ENCODE results near the gene GNAL.

GNAL gene

DNA sequence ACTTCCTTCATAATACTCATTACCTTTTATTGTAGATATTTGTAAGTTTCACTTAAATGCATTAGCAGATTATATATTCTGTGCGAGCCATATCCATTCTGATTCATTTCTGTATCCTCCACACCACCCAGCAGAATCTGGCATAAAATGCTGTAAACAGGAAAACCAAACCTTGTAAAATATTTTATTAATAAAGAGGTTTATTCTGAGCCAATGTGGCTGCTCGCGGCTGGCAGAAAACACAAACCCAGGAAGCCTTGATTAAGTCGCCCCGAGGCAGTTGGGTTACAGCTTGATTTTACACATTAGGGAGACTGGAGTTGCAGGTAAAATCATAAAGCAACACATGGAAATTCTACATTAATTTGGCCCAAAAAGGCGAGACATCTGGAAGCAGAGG is 40.5 kb downstream of the GNAL start:
- DNase-seq = no peak

DNA sequence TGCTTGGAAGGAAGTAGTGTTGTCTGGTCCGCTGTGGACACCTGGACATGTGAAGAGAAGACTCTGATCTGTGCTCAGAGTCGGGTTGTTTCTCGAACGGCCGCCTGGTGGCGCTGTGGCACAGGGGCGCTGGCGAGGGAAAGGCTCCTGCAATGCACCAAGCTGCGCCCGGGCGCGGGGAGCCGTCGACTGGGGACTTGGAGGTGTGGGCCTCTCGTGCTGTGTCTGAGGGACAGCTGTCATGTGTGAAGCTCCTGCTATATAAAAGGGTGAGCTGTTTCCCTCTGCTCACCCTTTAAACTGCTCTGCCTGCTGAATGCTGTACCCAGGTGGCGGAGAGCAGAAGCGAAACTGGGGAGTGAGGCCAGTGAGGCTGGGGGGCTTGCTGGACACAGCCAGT is 44.0 kb downstream of the GNAL start:
- DNase-seq = peak; percentile 48

DNA sequence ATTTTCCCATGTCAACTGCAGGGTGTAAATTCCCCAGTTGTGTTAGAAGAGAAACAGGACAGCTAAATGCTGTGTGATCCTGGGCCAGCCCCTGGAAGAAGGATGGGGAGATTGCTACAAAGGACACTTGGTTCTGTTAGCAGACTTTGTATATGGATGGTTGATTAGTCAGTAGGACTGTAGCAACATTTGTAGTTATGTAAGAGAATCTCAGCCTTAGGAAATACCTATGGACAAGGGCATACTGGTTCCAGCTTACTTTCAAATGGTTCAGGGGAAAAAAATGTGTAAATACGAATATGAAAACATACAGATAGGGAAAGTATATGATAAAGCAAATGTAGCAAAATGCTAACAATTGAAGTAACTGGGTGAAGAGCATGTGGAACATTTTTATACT is 47.6 kb downstream of the GNAL start:
- DNase-seq = no peak

DNA sequence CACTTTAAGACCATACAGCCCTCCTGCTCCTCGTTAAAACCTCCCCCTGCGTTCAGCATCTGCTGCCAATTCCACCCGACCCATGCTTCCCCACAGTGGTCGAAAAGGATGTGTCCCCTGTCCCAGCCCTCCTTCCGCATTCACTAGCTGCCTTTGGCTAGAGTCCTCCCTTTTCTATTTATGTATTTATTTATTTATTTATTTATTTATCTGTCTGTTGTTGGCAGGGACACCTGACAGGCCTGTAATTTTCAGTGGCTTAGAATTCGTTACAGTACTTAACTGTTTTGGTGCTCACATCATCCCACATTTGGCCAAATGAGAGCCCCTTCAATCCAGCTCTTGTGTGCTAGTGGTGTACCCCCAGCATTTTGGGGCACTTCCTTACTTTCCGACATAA is 50.8 kb downstream of the GNAL start:
- no peak for DNase-seq

DNA sequence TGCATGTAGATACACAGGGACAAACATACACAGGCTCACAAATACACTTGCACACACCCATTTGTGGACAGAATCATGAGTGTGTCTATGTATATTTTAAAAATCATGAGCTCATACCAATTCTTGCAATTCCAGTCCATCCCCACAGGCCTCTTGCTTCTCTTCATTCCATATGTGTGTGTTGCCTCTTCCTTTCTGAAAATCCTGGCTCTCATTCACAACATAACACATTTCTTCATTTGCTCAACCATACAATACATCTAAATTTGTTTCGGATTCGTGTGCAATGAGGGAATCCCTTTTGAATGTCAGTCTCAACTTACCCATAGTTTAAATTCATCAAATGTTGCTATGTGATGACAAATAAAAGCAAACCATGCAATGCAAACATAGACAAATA is 51.4 kb downstream of the GNAL start:
- no peak for DNase-seq

DNA sequence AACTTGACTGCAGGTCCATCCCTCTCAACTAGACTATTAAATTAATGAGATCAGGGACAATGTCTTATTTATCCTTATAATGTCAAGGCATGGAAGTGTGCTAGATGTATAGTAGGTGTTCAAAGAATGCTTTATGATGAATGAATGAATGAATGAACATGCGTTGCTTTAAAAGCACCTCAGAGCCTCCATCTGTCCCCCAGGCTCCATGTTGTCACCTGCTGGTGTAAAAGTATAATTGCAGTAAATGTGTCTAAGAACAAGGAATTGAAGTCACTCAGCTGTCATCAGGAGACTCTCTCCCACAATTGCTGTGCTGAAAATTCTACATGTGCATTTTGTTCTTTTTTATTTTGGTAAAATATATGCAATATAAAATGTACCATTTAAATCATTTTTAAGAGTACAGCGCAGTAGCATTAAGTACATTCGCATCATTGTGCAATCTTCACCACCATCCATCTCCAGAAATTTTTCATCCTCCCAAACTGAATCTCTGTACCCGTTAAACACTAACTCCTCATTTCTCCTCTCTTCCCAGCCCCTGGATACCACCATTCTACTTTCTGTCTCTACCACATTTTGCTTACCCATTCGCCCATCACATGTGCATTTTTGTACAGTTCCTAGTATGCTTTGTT is 52.6 kb downstream of the GNAL start:
- no peak for DNase-seq

DNA sequence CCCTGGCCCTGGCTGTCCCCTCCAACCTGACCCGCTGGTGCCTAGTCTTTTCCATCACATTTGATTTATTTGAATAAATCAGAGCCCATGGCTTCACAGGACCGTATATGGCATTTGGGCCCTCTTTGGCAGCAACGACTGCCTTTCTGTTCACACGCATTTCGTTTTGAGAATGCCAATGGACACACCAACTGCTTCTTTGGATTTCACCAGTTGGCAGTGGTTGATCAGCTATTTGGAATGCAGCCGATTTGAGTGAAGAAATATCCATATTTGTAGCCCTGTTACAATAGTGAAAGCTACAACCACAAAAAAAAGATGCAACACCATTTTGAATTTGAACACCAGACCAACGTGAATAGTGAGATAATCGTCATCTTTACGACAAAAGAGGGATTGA is 56.5 kb downstream of the GNAL start:
- DNase-seq = no peak

DNA sequence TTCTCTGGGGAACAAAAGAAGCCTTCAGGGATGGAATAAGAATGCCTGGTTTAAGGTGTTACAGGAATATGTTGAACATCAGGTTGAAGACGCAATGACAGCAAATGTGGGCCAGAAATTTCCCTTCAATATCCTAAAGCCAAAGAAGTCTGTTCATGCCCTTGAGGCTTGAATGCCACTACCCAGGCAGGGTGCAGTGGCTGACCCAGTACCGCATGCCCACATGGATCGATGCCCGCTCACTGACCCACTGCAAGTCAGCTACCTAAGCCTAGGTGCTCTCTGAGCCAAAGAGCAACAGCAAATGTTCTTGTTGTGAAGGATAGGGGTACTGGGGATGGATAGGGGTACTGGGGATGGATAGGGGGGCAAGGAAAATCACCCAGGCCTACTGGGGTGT is 58.2 kb downstream of the GNAL start:
- DNase-seq = no peak

DNA sequence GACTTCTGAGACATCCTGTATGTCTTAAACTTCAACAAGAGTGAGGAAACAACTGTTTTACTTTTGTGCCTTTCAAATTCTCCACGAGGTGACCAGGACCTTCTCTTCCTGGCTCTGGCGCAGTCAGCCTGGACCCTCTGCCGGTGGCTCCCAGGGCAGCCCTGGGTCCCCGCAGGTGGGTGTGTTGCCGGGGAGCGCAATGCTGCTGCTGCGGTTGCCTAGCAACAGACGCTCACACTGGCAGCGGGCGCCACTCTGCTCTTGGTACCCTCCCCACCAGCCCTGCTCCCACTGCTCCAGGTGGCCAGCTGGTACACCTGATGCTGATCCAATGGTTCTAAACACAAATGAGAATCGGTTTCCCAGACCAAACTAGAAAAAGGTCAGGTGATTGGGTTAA is 58.7 kb downstream of the GNAL start:
- DNase-seq = no peak

DNA sequence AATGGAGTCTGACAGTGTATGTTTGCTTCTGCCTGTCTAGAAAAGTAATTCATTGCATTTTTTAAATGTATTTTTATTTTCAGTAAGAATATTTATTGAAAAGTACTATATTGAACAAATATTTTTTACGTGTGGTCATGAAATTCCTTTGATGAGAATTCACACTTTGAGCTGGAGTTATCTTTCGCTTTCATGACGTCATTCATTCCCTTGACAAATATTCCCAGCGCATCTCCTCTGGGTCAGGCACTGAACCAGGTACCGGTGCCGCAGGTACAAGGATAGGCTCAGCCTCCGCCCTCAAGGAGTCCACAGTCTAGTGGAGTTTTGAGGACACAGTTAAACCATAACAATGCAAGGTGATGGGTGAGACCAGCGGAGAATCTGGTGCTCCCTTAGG is 60.2 kb downstream of the GNAL start:
- DNase-seq = no peak

DNA sequence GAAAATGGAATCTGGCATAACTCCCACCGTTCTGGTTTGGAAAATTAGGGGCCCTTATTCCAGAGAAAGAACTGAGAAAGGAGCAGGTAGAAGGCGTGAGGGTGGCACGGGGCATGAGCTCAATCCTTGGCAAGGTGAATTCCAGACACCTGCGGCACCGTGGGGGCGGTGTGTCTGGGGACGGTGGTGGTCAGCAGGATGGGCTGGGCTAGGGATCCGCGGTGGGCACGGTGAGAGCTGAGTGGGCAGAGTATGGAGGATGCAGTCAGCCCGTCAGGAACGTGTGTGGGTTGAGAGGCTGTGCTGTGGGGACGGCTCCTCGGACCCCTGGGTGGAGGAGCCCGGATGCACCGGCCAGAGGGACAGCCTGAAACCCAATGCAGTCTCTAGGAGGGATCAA is 61.1 kb downstream of the GNAL start:
- no peak for DNase-seq

DNA sequence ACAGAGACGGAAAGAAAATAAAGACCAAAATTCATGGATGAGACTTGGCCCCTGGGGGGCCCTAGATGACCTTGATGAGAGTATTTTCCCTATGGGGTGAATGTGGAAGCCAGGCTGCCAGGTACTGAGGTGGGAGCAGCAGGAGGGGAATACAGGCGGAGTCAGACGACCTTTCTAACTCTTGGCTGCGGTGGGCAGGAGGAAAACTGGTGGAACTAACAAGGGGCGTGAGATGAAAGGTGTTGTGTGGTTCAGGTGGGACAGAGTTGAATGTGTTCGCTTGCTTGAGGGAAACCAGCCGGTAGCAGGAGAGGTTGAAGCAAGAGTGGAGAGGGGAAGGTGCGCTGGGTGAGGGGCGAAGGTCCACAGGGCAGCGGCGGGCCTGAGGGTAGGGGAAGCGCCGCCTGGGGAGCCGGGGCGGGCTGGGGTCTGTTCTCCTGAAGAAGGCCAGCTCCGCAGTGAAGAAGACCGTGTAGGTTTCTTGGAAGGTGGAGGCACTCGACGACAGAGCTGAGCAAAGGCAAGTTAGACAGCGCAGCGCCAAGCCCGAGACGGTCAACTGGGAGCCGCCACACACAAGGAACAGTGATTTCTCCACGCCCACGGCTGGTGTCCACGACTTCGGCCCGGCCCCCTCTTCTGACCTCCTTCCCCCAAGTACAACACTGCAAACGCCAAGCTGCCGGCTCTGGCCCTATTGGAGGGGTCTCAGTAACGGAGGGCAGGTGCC is 61.7 kb downstream of the GNAL start:
- no peak for DNase-seq

DNA sequence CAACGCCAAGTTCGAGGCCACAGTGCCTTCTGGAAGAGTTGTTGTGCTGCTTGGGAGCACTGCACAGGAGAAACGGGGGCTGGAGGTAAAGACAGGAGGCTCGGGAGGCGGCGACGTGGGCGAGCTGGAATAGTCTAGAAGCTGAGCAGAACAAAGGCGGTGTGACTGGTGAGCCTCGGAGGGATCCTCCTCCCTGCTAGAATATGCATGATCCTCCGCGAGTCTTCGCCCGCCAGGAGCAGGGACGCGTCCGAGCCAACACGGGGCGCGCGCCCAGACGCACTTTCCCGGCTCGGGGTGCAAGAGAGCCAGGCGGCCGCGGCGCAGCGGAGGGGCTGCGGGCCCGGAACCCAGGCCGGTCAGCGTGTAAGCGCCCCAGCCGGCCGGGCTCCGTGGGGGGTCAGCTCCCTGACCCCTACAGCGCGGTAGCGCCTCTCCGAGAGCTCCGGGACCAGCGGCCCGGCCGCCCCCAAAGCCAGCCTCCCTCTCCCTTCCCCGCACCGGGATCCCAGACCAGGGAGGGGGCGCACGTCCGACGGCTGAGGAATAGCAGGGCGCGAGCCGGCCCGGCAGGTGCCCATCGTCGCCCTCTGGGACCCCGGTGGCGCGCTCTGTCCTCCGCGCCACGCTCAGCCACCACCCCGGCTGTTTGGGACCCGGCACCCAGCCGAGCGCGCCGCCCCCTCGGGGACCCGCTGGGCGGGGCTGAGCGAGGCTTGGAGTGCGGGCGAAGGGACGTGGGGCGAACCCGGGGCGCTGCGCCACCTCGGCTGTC is 62.5 kb downstream of the GNAL start:
- no peak for DNase-seq

DNA sequence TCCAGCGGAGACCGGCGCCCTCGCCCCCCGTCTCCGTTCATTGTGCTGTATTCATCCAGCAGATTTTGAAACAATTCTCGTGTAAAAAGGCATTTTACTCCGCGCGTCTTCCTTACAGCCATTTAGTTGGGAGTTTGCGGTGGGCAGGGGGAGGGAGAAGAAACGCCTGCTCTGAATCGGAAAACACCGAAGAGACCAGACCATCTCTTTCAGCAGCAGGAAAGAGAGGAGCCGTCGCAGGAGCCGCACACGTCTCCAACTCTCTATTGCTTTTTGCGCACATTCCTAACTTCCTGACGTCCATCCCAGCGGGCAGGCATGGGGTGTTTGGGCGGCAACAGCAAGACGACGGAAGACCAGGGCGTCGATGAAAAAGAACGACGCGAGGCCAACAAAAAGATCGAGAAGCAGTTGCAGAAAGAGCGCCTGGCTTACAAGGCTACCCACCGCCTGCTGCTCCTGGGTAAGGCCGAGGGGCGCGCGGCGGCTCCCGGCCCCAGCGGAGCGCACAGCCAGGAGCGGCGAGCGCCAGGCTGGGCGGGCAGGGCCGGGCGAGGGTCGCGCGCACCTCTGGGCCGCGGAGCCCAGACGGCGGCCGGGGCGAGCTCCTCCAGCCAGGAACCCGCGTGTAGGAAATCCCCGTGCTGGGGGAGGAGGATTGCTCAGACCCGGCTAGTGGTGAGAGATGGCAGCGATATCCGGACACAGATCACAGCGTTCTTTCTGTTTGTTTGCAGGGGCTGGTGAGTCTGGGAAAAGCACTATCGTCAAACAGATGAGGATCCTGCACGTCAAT is 63.2 kb downstream of the GNAL start:
- DNase-seq = no peak

DNA sequence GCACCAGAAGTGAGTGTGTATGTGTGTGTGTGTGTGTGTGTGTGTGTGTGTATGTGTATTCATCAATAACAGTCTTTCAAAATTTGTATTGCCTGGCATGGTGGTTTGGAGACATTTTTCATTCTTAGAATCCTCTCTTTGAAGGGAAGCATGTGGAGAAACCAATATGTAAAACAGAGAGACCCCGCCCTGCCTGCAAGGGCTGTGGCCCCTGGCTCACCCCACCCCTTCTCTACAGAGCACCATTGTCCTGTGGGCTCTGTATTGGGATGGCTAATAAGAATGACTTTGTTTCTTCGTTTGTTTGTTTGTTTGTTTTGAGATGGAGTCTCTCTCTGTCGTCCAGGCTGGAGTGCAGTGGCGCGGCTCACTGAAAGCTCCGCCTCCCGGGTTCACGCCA is 65.9 kb downstream of the GNAL start:
- DNase-seq = no peak

DNA sequence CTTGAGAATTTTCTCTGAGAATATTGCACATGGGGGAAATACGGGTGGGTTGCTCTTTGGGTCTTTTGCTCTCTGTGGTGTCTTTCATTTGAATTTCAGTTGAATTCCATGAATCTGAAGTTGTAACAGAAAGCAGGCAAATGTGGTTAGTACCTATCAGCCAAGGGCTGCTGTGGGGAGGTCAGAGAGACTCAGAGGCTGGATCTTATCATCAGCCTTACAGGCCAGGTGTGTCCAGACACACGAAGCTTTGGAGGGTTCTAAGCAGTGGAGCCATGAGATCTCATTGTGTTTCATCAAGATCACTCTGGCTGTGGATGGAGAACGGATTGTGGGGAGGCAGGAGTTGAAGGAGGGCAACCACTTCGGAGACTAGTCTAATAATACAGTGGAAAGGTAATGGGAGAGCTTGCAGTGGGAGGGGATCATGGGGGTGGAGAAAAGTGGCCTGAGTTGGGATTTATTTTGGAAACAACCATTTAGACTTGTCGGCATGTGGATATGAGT is 68.1 kb downstream of the GNAL start:
- no peak for DNase-seq

DNA sequence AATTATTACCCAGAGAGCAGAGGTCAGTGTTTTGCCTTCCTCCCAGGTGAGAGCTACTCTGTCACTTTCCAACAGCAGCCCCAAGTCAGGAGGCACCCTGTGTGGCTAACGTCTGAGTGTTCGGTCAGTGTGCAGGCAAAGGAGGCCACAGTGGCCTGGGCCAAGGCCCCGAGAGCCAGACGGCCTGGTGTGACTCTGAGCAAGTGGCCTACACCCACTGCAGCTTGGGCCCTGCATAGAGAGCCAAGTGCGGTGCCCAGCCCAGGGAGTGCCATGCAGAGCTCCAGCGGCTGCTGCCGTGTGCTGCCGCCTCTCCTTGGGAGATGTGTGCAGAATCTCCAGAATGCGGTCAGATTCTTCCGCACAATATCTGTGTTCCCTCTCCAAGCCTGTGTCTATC is 70.4 kb downstream of the GNAL start:
- no peak for DNase-seq

DNA sequence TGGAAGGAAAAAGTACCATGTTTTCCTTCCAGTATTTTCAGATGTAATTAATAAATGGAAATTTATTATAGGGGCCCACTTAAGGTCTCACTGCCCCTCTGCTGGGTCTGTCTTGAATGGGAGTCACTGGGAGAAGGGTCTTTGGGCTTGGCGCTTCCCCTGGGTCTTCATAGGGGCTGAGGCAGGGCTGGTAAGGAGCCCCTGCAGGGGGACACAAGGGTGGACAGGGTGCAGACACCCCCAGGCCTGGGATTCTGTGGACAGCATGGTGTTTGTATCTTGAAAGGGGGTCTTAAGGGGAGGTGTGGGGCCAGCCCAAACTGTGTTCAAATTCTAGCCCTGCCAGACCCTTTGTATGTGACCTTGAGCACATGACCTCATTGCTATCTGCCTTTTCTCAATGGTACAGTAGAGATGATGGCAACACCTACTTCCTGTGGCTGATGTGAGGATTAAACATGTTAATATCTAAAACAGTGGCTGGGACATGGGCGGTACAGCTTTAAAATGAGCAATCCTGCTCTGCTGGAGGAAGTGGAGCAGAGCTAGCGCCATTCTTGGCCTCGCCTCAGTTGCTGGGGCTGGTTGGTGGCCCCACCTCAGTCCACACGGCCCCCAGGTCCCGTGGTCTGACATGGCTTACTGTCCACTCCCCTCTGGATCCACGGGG is 71.6 kb downstream of the GNAL start:
- no peak for DNase-seq

DNA sequence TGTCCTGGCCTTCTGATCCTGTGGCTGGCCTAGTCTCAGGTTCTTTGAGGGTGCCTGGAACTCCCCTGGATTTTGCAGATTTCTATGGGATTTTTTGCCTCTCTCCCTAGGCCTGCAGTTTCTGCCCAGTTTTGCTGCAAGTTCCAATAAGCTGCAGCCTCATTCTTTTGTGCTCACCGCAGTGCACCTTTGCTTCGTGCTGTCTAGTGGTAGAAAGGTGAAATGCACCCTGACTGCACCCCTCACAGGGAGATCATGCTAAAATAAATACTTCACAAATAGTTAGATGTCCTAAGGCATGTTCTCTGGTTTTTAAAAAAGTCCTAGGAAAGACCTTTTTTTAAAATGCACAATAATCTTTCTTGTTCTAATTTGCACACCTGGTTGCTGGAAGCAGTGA is 72.5 kb downstream of the GNAL start:
- DNase-seq = no peak

DNA sequence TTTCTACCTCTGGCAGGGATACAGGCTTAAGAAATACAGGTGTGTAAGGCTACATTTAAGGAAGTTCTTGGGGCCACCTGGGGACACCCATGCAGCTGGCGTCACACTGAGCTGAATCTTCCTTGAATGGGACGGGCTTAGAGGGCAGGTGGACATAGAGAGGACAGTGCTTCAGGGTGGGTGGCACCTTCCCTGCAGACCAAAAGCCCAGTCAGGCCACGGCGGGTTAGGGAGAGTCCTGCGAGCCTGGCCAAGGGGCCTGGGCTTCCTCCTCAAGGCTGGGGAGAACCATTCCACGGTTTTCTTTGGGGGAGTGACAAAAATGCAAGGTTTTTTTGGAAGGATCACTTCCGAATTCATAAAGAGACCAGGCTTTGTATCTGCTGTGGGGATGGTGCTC is 73.4 kb downstream of the GNAL start:
- DNase-seq = no peak

DNA sequence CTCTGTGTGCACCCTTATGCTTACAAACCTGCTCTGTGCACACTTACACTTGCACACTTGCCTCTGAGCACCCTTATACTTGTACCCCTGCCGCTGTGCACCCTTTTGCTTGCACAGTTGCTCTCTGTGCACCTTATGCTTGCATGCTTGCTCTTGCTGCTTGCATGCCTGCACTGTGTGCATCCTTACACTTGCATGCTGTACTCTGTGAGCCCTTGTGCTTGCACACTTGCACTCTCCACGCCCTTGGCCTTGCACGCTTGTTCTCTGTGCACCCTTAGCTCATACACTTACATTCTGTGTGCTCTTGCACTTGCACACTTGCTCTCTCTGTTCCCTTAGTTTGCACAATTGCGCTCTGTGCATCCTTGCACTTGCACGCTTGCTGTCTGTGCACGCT is 78.3 kb downstream of the GNAL start:
- no peak for DNase-seq

DNA sequence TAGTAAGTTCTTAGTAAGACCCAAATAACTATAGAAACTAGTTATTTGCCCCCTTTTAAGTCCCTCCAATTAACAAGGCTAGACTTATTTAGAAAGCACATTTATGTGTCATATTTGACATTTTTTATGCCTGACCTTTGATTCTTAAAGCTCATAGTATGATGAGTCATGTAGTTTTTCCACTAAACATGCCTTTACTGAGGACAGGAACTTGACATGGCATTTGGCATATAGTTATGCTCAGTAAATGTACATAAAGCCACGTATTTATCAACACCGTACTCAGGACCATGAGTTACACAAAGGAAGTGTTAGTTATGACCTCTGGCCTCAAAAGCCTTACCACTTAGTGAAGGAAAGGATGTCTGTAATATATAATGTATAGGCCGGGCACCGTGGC is 78.9 kb downstream of the GNAL start:
- DNase-seq = no peak
